Naive B cell (primary cell): ENCODE data around the gene KLHL34. TPM values are rescaled to one million over a fixed set of nuclear protein-coding genes. Genes with fewer than 3 reads are reported as not detected.
A peak's percentile ranks its signal among the peaks of the same experiment; 100 is the strongest.

Source experiments
- ATAC-seq, 2 donors: fragments of 150-1000 bp; cut with Tn5 transposase; 2 replicates each; pipeline ENCODE4 v1.10.0; 2021; ENCODE audit warnings: low read depth in 2 of 2, mild to moderate bottlenecking in 2 of 2, moderate library complexity in 2 of 2
- DNase-seq: peaks from one replicate; pipeline ENCODE4 v3.0.0; 2022
- H3K27ac Mint-ChIP-seq, 6 donors: one replicate each; pipeline ENCODE4 v1.8.0; 2020 to 2022; ENCODE audit warnings: mild to moderate bottlenecking in 6 of 6, mixed read lengths in 6 of 6, moderate library complexity in 5 of 6, inconsistent platforms in 2 of 6
- H3K27me3 Mint-ChIP-seq, 3 donors: one replicate each; pipeline ENCODE4 v1.8.0; 2021 to 2022; ENCODE audit warnings: mixed read lengths in 3 of 3, mild to moderate bottlenecking in 1 of 3
- H3K36me3 Mint-ChIP-seq, 2 donors: one replicate each; pipeline ENCODE4 v1.8.0; 2020 to 2022; ENCODE audit warnings: mixed read lengths in 2 of 2, inconsistent platforms in 1 of 2, mild to moderate bottlenecking in 1 of 2
- H3K4me1 Mint-ChIP-seq, 3 donors: one replicate each; pipeline ENCODE4 v1.8.0; 2020 to 2022; ENCODE audit warnings: mixed read lengths in 3 of 3, inconsistent platforms in 1 of 3, mild to moderate bottlenecking in 1 of 3, moderate library complexity in 1 of 3
- H3K4me3 Mint-ChIP-seq, 8 donors: one replicate each; pipeline ENCODE4 v1.8.0; 2020 to 2022; ENCODE audit warnings: mild to moderate bottlenecking in 8 of 8, mixed read lengths in 8 of 8, moderate library complexity in 8 of 8, inconsistent platforms in 2 of 8
- H3K9me3 Mint-ChIP-seq, 7 donors: one replicate each; pipeline ENCODE4 v1.8.0; 2020 to 2022; ENCODE audit warnings: mixed read lengths in 7 of 7, mild to moderate bottlenecking in 5 of 7, inconsistent platforms in 2 of 7, moderate library complexity in 1 of 7
- polyA plus RNA-seq, 6 donors: library from polyadenylated mRNA; unstranded; fragments of 300-500 nt; fragmentation: Illumina TruSeq; gene quantifications; one replicate each; pipeline ENCODE4 v1.2.3, GENCODE V29; 2021; ENCODE audit warnings: low read depth in 6 of 6

KLHL34 gene
- polyA plus RNA-seq, 6 donors from 2014 or later: 0.12 to 0.45 (median 0.18) TPM; not detected in 3

GRCh38 chrX:21632027-21632426 is 26.1 kb downstream of the KLHL34 start:
- H3K4me3 Mint-ChIP-seq: no peak overlapping the region
- no peak for DNase-seq
- peaks cover 4 to 10% of the 10 kb centered on the region in 2 donors for H3K36me3 Mint-ChIP-seq

GRCh38 chrX:21623778-21624501 is 34.2 kb downstream of the KLHL34 start:
- ATAC-seq (no peak), DNase-seq (no peak)
- peaks cover 10 to 12% of the 10 kb centered on the region in 2 donors for H3K36me3 Mint-ChIP-seq
- no peak overlapping the region for H3K4me3 Mint-ChIP-seq
- H3K4me1 Mint-ChIP-seq: peaks cover 0 to 8% (median 6%) of the 10 kb centered on the region in 3 donors
- no peak overlapping the region for H3K27ac Mint-ChIP-seq
- no peaks in the 10 kb centered on the region for H3K27me3 Mint-ChIP-seq
- peaks cover 1 to 13% (median 6%) of the 10 kb centered on the region in 7 donors for H3K9me3 Mint-ChIP-seq

More at GRCh38 chrX:21632027-21632426, 26.1 kb downstream of the KLHL34 start:
- Mint-ChIP-seq H3K27ac (no peak overlapping the region), H3K4me1 (peaks cover 0 to 14% (median 11%) of the 10 kb centered on the region in 3 donors), H3K27me3 (no peaks in the 10 kb centered on the region), H3K9me3 (peaks cover 0 to 4% (median 2%) of the 10 kb centered on the region in 7 donors)
- ATAC-seq: no peak

DNA sequence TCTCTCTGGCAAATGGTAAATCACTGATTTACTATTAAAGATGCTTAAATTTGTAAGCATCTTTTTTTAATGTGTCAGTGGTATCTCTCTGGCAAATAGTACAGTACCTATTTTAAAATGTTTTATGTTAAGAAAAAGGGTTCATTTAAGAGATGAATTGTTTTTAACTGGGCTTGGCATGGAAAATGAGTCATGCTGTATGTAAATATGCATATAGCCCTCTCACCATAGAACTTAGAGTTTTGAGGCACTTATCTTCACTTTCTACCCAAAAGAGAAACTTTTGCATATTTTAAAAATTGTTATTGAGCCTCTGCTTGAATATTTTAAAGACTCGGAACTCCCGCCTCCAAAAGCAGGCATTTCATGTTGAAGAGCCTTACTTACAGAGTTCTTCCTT is 37.9 kb downstream of the KLHL34 start:
- Mint-ChIP-seq H3K4me1 (no peaks in the 10 kb centered on the region), H3K4me3 (no peak overlapping the region), H3K36me3 (peaks cover 0 to 9% of the 10 kb centered on the region in 2 donors), H3K27me3 (no peaks in the 10 kb centered on the region), H3K27ac (no peak overlapping the region), H3K9me3 (no peaks in the 10 kb centered on the region)
- no peak for ATAC-seq
- no peak for DNase-seq

GRCh38 chrX:21616386-21616785 is 41.7 kb downstream of the KLHL34 start:
- no peaks in the 10 kb centered on the region for H3K36me3 Mint-ChIP-seq
- H3K9me3 Mint-ChIP-seq: no peaks in the 10 kb centered on the region
- no peaks in the 10 kb centered on the region for H3K27me3 Mint-ChIP-seq
- no peak overlapping the region for H3K4me3 Mint-ChIP-seq
- ATAC-seq (no peak), DNase-seq (no peak)
- H3K27ac Mint-ChIP-seq: no peak overlapping the region
- H3K4me1 Mint-ChIP-seq: no peaks in the 10 kb centered on the region

- no peaks in the 10 kb centered on the region for H3K9me3 Mint-ChIP-seq
- H3K27ac Mint-ChIP-seq: peak overlapping the region in 1 of 6 donors; percentile 51
Measured at GRCh38 chrX:21612154-21612553, 46.0 kb downstream of the KLHL34 start.

GRCh38 chrX:21610168-21610567 is 48.0 kb downstream of the KLHL34 start:
- H3K36me3 Mint-ChIP-seq: no peaks in the 10 kb centered on the region
- H3K27me3 Mint-ChIP-seq: no peaks in the 10 kb centered on the region
- ATAC-seq (no peak), DNase-seq (no peak)
- no peaks in the 10 kb centered on the region for H3K9me3 Mint-ChIP-seq
- no peaks in the 10 kb centered on the region for H3K4me1 Mint-ChIP-seq
- H3K27ac Mint-ChIP-seq: no peak overlapping the region
- no peak overlapping the region for H3K4me3 Mint-ChIP-seq

More at GRCh38 chrX:21612154-21612553, 46.0 kb downstream of the KLHL34 start:
- Mint-ChIP-seq H3K4me1 (no peaks in the 10 kb centered on the region), H3K36me3 (no peaks in the 10 kb centered on the region), H3K27me3 (no peaks in the 10 kb centered on the region), H3K4me3 (no peak overlapping the region)
- DNase-seq (no peak), ATAC-seq (no peak)

GRCh38 chrX:21606002-21606401 is 52.1 kb downstream of the KLHL34 start:
- DNase-seq: no peak
- Mint-ChIP-seq H3K4me1 (no peaks in the 10 kb centered on the region), H3K27me3 (no peaks in the 10 kb centered on the region), H3K27ac (peak overlapping the region in 1 of 6 donors; percentile 84), H3K36me3 (no peaks in the 10 kb centered on the region), H3K9me3 (no peaks in the 10 kb centered on the region), H3K4me3 (no peak overlapping the region)
- no peak for ATAC-seq

Other genes with a start within 250 kb of the KLHL34 start
- not detected for gene SMPX, start 99.8 kb upstream of the KLHL34 start, polyA plus RNA-seq
- 1 to 10 TPM; 5.4 to 7.9 (median 6.2) TPM for gene MBTPS2, start 181.3 kb upstream of the KLHL34 start, polyA plus RNA-seq
- under 1 TPM in 5 of 6 donors, not detected in 1; 0.35 to 0.96 (median 0.65) TPM for gene YY2, start 197.7 kb upstream of the KLHL34 start, polyA plus RNA-seq